ENCODE measurements around the gene BAG5.

The BAG5 gene

GRCh38 chr14:103559766-103560165 lies 2.7 kb downstream of the BAG5 start:
- Histone ChIP-seq H3K4me3 (IDR thresholded peaks at IDR 0.05; ENCODE audit: insufficient read depth, low read depth, low read length) (no peak overlapping the region), H3K4me2 (no peak overlapping the region), H4K20me1 (ENCODE audit: insufficient read depth) (no peaks in the 10 kb centered on the region), H3K9ac (no peak overlapping the region), H3K36me3 (ENCODE audit: insufficient read depth) (no peaks in the 10 kb centered on the region), H3K4me1 (ENCODE audit: low read depth, poor library complexity, severe bottlenecking) (peaks cover 18% of the 10 kb centered on the region), H3K27me3 (ENCODE audit: insufficient read depth, low read depth) (no peaks in the 10 kb centered on the region), H3K79me2 (ENCODE audit: insufficient read depth, low read depth) (peaks cover 45% of the 10 kb centered on the region), H2AFZ (ENCODE audit: low read depth) (no peak overlapping the region), H3K27ac (no peak overlapping the region)
- TF ChIP-seq CTCF (conservative IDR thresholded peaks at IDR 0.05; ENCODE audit: low read depth, low read length): no peak

GRCh38 chr14:103558071-103558882 lies 4.2 kb downstream of the BAG5 start:
- no peak overlapping the region for H2AFZ ChIP-seq (ENCODE audit: low read depth)
- no peak overlapping the region for H3K4me2 ChIP-seq
- no peak overlapping the region for H3K27ac ChIP-seq
- H3K4me3 ChIP-seq (IDR thresholded peaks at IDR 0.05; ENCODE audit: insufficient read depth, low read depth, low read length): no peak overlapping the region
- no peak for TF ChIP-seq CTCF (conservative IDR thresholded peaks at IDR 0.05; ENCODE audit: low read depth, low read length)
- H4K20me1 ChIP-seq (ENCODE audit: insufficient read depth): no peaks in the 10 kb centered on the region
- no peaks in the 10 kb centered on the region for H3K27me3 ChIP-seq (ENCODE audit: insufficient read depth, low read depth)
- peaks cover 8% of the 10 kb centered on the region for H3K4me1 ChIP-seq (ENCODE audit: low read depth, poor library complexity, severe bottlenecking)
- no peak overlapping the region for H3K9ac ChIP-seq
- no peaks in the 10 kb centered on the region for H3K36me3 ChIP-seq (ENCODE audit: insufficient read depth)
- H3K79me2 ChIP-seq (ENCODE audit: insufficient read depth, low read depth): peaks cover 35% of the 10 kb centered on the region

GRCh38 chr14:103556946-103557758 lies 5.3 kb downstream of the BAG5 start:
- no peak overlapping the region for H3K4me3 ChIP-seq (IDR thresholded peaks at IDR 0.05; ENCODE audit: insufficient read depth, low read depth, low read length)
- no peak overlapping the region for H3K4me2 ChIP-seq
- no peak overlapping the region for H3K9ac ChIP-seq
- peaks cover 31% of the 10 kb centered on the region for H3K79me2 ChIP-seq (ENCODE audit: insufficient read depth, low read depth)
- H3K27ac ChIP-seq: no peak overlapping the region
- H3K36me3 ChIP-seq (ENCODE audit: insufficient read depth): no peaks in the 10 kb centered on the region
- H4K20me1 ChIP-seq (ENCODE audit: insufficient read depth): no peaks in the 10 kb centered on the region
- TF ChIP-seq CTCF (conservative IDR thresholded peaks at IDR 0.05; ENCODE audit: low read depth, low read length): no peak
- H2AFZ ChIP-seq (ENCODE audit: low read depth): no peak overlapping the region
- no peaks in the 10 kb centered on the region for H3K27me3 ChIP-seq (ENCODE audit: insufficient read depth, low read depth)
- H3K4me1 ChIP-seq (ENCODE audit: low read depth, poor library complexity, severe bottlenecking): peaks cover 8% of the 10 kb centered on the region

DNA sequence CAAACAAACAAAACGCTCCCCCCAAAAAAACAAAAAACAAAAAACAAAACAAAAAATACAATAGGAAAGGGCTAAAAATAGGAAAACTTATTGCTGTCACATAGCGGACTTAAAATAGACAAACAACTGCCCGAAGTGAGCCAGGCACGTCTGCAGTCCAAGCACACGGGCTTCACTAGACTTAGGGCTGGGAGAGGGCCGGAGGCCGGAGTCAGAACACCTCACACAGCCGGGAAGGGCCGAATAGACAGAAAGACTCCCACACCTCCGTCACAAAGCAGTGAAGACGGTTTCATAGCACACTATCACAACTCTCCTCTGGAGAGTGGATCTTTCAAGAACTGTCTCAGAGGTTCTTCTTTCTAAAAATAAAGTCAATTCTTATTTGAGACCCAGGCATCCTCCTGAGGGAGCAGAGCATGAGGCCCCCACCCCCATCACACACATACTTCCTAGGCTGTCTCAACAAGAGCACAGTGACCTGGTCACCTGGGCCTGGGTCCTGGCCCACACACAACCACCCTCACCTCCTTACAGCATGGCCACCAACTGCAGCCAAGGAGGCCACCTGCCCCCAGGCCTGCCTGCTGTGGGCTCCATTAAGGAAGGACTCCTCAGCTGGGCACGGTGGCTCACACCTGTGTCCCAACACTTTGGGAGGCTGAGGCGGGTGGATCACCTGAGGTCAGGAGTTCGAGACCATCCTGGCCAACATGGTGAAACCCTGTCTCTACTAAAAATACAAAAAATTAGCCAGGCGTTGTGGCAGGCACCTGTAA lies 6.7 kb downstream of the BAG5 start:
- no peak overlapping the region for H3K27ac ChIP-seq
- no peak overlapping the region for H3K4me3 ChIP-seq (IDR thresholded peaks at IDR 0.05; ENCODE audit: insufficient read depth, low read depth, low read length)
- H3K4me2 ChIP-seq: no peak overlapping the region
- H2AFZ ChIP-seq (ENCODE audit: low read depth): no peak overlapping the region
- H3K4me1 ChIP-seq (ENCODE audit: low read depth, poor library complexity, severe bottlenecking): peaks cover 2% of the 10 kb centered on the region
- no peaks in the 10 kb centered on the region for H3K27me3 ChIP-seq (ENCODE audit: insufficient read depth, low read depth)
- no peak overlapping the region for H3K9ac ChIP-seq
- peaks cover 17% of the 10 kb centered on the region for H3K79me2 ChIP-seq (ENCODE audit: insufficient read depth, low read depth)
- no peaks in the 10 kb centered on the region for H3K36me3 ChIP-seq (ENCODE audit: insufficient read depth)
- no peaks in the 10 kb centered on the region for H4K20me1 ChIP-seq (ENCODE audit: insufficient read depth)
- TF ChIP-seq CTCF (conservative IDR thresholded peaks at IDR 0.05; ENCODE audit: low read depth, low read length): no peak

Data from KMS-11 (cell line).